Adrenal gland (tissue), 12 donors: Measurements from ENCODE around the gene MOB2. TPM values are rescaled to one million over a fixed set of nuclear protein-coding genes. Genes with fewer than 3 reads are reported as not detected.

Source experiments
- DNase-seq, 7 donors: peaks; one replicate each; pipeline ENCODE4 v3.0.0-alpha.2; 2019 to 2020
- H3K27ac ChIP-seq, 5 donors: fragments of 200-600 bp; sonication (generic) in 4 of 5; 1 replicate in 3 of 5; 2 replicates in 2 of 5; pipeline versions ENCODE4 v1.5.1 to v1.8.0; 2016 to 2020; ENCODE audit warnings: mild to moderate bottlenecking in 1 of 5
- H3K27me3 ChIP-seq: fragments of 200-600 bp; 2 replicates; pipeline ENCODE4 v1.8.0; 2021
- H3K36me3 ChIP-seq, 2 donors: fragments of 200-600 bp; replicated peaks in 1 of 2; 1 replicate in 1 of 2; 2 replicates in 1 of 2; pipeline versions ENCODE4 v1.5.1 to v1.8.0; 2018 to 2022
- H3K4me1 ChIP-seq, 2 donors: fragments of 200-600 bp; replicated peaks in 1 of 2; 1 replicate in 1 of 2; 2 replicates in 1 of 2; pipeline versions ENCODE4 v1.5.1 to v1.8.0; 2018 to 2021
- H3K4me3 ChIP-seq, 4 donors: fragments of 200-600 bp; sonication (generic) in 3 of 4; one replicate each; pipeline ENCODE4 v1.5.1; 2016 to 2018
- H3K9me3 ChIP-seq, 3 donors: fragments of 200-600 bp; sonication (generic) in 1 of 3; replicated peaks in 1 of 3; 1 replicate in 2 of 3; 2 replicates in 1 of 3; pipeline versions ENCODE4 v1.5.1 to v1.8.0; 2016 to 2021
- CTCF ChIP-seq, 6 experiments: fragments of 450-650 bp in 4 of 6; fragments of 200-600 bp in 2 of 6; sonication (generic) in 1 of 6; IDR thresholded peaks; 1 replicate in 5 of 6; 2 replicates in 1 of 6; pipeline versions ENCODE4 v1.5.1 to v1.8.0; 2016 to 2021; ENCODE audit warnings: antibody characterized with exemption in 6 of 6, mild to moderate bottlenecking in 2 of 6, moderate library complexity in 1 of 6
- POLR2A ChIP-seq, 2 donors: fragments of 450-650 bp; IDR thresholded peaks; one replicate each; pipeline ENCODE4 v1.6.1; 2017; ENCODE audit warnings: antibody characterized with exemption in 2 of 2, mild to moderate bottlenecking in 2 of 2, moderate library complexity in 1 of 2
- WGBS, 4 donors: extraction: QIAGEN DNeasy Blood & Tissue Kit in 2 of 4; methylation state at CpG; one replicate each; pipeline versions ENCODE4 v1.1.5 to v1.1.7; 2013 to 2017; 5-methylcytosine and 5-hydroxymethylcytosine counted together
- intact Hi-C, 2 donors: fragments of 100-400 bp; cut with DNase I; formaldehyde crosslinking; loops; one replicate each; pipeline versions ENCODE4 v1.14.1 to v1.15.0; 2022 to 2023
- polyA plus RNA-seq, 3 donors: library from polyadenylated mRNA; stranded (reverse); fragments of 200-250 nt in 2 of 3; fragments of 350-450 nt in 1 of 3; fragmentation: Illumina TruSeq in 1 of 3; extraction: RNeasy Lipid Tissue Mini Kit (QIAGEN cat#74804) in 1 of 3; gene quantifications; one replicate each; pipeline ENCODE4 v1.2.3, GENCODE V29; 2013 to 2014
- total RNA-seq, 9 donors: library from RNA; depleted of rRNA in 4 of 9; stranded (reverse); fragments of >200 nt in 4 of 9; fragments of 120-200 nt in 1 of 9; fragmentation: NEBNext Ultra II Directional in 1 of 9; extraction: Animal tissue kit (Norgen Biotek cat#: 25700) in 1 of 9; gene quantifications; one replicate each; pipeline versions ENCODE4 v1.1.0 to v1.2.4, GENCODE V29; 2013 to 2023
- donor health status: healthy with polysubstance abuse.
- donor health status: Bipolar disorder and iron deficiency.
- donor health status: DM: yes; HTN: yes; CAD: no.
- donor health status: DM: no; HTN: no; CAD: no.
- donor health status: DM: no; HTN: no; CAD: no.
- donor health status: DM: yes; HTN: yes; CAD: no.

MOB2 gene
- total and polyA plus RNA-seq, 12 donors, result 11.2 to 43.3 (median 30.6) TPM

GRCh38 chr11:1484061-1484671, 2.4 kb downstream of the MOB2 start:
- H3K27me3 ChIP-seq, result no peaks in the 10 kb centered on the region
- WGBS, 4 donors, result 89 to 97% (median 95%) methylated on average over 7 to 17 of the region's 17 CpGs
- H3K4me1 ChIP-seq, result peaks cover 20 to 34% of the 10 kb centered on the region in 2 donors
- H3K9me3 ChIP-seq, result no peaks in the 10 kb centered on the region
- TF ChIP-seq POLR2A (IDR thresholded peaks at IDR 0.05) (no peak), CTCF (IDR thresholded peaks at IDR 0.05) (no peak)
- no peak for DNase-seq
- no peak overlapping the region for H3K27ac ChIP-seq
- no peak overlapping the region for H3K4me3 ChIP-seq
- H3K36me3 ChIP-seq, result peaks cover 0 to 13% of the 10 kb centered on the region in 2 donors
- intact Hi-C loops, result no loop called here

- Histone ChIP-seq H3K27ac (peak overlapping the region in 2 of 5 donors; percentile 20 to 26), H3K9me3 (no peaks in the 10 kb centered on the region), H3K36me3 (peaks cover 0 to 15% of the 10 kb centered on the region in 2 donors), H3K27me3 (no peaks in the 10 kb centered on the region), H3K4me3 (no peak overlapping the region), H3K4me1 (peaks cover 20 to 34% of the 10 kb centered on the region in 2 donors)
- no peak for DNase-seq
- intact Hi-C loops, result no loop called here
- no peak for TF ChIP-seq CTCF (IDR thresholded peaks at IDR 0.05)
- TF ChIP-seq POLR2A (IDR thresholded peaks at IDR 0.05), result no peak
- 56 to 78% (median 71%) methylated on average over 5 to 6 of the region's 6 CpGs for WGBS, 4 donors
Measured at GRCh38 chr11:1483445-1483961, 3.1 kb downstream of the MOB2 start.

GRCh38 chr11:1482581-1483444, 3.8 kb downstream of the MOB2 start:
- Histone ChIP-seq H3K4me3 (no peak overlapping the region), H3K36me3 (peaks cover 0 to 15% of the 10 kb centered on the region in 2 donors), H3K4me1 (peaks cover 20 to 31% of the 10 kb centered on the region in 2 donors), H3K27ac (peak overlapping the region in 2 of 5 donors; percentile 26 to 49), H3K27me3 (no peaks in the 10 kb centered on the region), H3K9me3 (no peaks in the 10 kb centered on the region)
- WGBS, 4 donors, result 81 to 89% (median 87%) methylated on average over 9 to 32 of the region's 32 CpGs
- no peak for TF ChIP-seq POLR2A (IDR thresholded peaks at IDR 0.05)
- no peak for TF ChIP-seq CTCF (IDR thresholded peaks at IDR 0.05)
- DNase-seq, result peak in 1 of 7 donors; percentile 16
- intact Hi-C loops, result no loop called here

DNA sequence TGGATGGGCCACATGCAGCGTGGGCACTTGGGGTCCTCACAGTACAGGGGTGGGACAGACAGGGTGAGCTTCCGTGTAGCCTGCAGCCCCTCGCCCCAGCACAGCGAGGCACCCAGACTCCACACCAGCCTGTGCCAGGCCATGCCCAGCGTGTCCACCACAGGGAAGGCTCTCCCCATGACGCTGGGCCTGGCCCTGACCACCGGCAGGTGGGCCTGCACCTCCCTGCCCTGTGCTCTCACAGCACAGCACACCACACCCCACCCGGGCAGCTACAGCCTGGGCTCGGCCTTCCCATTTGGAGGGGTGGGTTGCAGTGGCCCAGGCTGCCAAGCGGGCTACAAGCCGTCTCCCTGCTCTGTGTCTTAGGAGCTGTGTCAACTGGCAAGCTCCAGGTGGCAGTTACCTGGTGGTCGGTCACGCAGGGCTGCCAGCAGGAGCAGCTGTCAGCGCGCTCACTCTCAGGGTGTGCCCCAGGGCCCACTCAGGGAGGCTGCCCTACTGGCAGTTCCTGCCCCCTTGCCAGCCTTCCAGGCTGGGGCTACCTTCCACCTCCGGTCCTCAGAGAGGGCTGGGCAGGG, 4.6 kb downstream of the MOB2 start:
- Histone ChIP-seq H3K36me3 (peaks cover 0 to 21% of the 10 kb centered on the region in 2 donors), H3K9me3 (no peaks in the 10 kb centered on the region), H3K4me1 (peaks cover 12 to 22% of the 10 kb centered on the region in 2 donors), H3K27me3 (no peaks in the 10 kb centered on the region), H3K27ac (peak overlapping the region in 1 of 5 donors; percentile 49), H3K4me3 (no peak overlapping the region)
- WGBS, 4 donors, result 86 to 96% (median 94%) methylated on average over 4 to 16 of the region's 16 CpGs
- TF ChIP-seq POLR2A (IDR thresholded peaks at IDR 0.05) (no peak), CTCF (IDR thresholded peaks at IDR 0.05) (no peak)
- no peak for DNase-seq
- intact Hi-C loops, result no loop called here
